Coronary artery (tissue), 2 donors: ENCODE results near the gene PTGDR2.

Experiments
- DNase-seq: peaks from one replicate; pipeline ENCODE4 v3.0.0-alpha.2; 2017; ENCODE audit warnings: low spot score
- H3K27ac ChIP-seq, 2 donors: fragments of 200-600 bp; sonication (generic); one replicate each; pipeline ENCODE4 v1.5.1; 2016 to 2019
- H3K4me3 ChIP-seq: fragments of 200-600 bp; sonication (generic); 2 replicates; pipeline ENCODE4 v1.5.1; 2016; ENCODE audit warnings: mild to moderate bottlenecking, moderate library complexity
- TF ChIP-seq, protein P1 (sequence below): fragments of 200-600 bp; sonication (generic); IDR thresholded peaks from one replicate; pipeline ENCODE4 v1.5.1; 2019; ENCODE audit warnings: antibody characterized with exemption

Gene PTGDR2

DNA sequence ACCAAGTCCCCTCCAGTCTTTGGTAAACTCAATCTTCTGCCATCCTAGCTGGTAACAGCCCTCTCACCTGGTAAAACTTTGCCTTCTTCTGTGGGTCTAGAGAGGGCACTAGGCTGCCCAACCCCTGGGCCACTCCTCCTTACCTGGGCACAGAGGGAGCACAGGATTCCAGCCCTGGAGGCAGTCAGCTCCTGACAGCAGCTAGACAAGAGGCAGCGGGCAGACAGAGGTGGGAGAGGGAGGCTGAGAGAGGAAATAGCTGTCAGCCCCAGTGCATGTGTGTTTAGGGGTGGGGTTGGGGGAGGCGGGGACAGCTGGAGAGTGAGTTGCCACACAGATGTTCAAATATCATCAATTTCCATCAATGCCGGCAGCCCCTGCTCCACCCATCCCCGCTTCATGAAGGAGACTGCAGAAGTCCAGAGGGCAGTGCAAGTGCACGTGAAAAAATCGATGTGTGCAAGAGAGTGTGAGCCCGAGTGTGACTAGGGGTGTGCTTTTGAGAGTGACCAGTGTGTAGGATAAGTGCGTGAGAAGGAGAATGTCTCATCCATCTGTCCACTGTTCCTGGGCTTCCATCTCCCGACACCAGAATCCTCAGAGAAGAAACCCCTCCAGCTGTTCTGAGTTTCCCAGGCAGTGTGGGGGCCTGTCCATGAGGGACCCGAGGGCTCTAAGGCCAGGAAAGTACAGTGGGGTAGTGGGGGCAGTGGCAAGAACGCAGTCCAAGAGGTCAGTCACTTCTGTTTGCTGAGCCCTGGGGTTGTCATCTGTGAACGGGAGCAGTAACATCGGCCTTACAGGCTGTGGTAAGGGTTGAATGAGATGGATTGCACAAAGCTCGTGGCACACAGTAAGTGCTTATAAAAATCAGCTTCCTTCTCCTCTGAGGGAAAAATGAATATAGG, at the start of gene PTGDR2:
Gene PTGDR2, minus strand, starts transcription at position 225 of the 908 bp plus-strand sequence. CDS start 2,228 bp downstream, outside the sequence.
- Histone ChIP-seq H3K4me3 (no peak within 1 kb of the TSS), H3K27ac (no peak within 1 kb of the TSS)
- no peak for DNase-seq
- TF ChIP-seq, protein P1, sequence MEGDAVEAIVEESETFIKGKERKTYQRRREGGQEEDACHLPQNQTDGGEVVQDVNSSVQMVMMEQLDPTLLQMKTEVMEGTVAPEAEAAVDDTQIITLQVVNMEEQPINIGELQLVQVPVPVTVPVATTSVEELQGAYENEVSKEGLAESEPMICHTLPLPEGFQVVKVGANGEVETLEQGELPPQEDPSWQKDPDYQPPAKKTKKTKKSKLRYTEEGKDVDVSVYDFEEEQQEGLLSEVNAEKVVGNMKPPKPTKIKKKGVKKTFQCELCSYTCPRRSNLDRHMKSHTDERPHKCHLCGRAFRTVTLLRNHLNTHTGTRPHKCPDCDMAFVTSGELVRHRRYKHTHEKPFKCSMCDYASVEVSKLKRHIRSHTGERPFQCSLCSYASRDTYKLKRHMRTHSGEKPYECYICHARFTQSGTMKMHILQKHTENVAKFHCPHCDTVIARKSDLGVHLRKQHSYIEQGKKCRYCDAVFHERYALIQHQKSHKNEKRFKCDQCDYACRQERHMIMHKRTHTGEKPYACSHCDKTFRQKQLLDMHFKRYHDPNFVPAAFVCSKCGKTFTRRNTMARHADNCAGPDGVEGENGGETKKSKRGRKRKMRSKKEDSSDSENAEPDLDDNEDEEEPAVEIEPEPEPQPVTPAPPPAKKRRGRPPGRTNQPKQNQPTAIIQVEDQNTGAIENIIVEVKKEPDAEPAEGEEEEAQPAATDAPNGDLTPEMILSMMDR, result no peak

DNA sequence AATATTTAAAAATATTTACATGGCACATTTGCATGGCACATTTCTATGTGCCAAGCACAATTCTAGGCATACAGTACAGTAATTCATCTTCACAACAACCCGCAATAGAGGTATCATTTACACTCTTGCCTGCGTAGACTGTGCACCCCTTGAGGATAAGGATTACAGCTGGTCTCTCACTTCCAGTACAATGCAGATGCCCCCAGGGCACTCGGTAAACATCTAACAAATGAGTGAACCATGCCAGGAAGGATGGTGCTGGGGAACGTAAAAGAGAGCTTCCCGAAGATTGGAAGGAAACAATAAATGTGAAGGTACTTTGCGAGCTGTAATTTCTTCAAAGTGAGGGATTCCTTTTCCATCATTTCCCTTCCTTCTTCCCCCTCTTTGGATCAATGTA, 49.3 kb upstream of the PTGDR2 start:
- H3K4me3 ChIP-seq, result peak overlapping the region; percentile 99
- DNase-seq, result no peak
- TF ChIP-seq, protein P1, result no peak
- H3K27ac ChIP-seq, result peak overlapping the region in 1 of 2 donors; percentile 95

GRCh38 chr11:60902625-60903024, 46.9 kb upstream of the PTGDR2 start:
- no peak overlapping the region for H3K4me3 ChIP-seq
- TF ChIP-seq, protein P1, result no peak
- H3K27ac ChIP-seq, result no peak overlapping the region
- no peak for DNase-seq

- TF ChIP-seq, protein P1, result no peak
- Histone ChIP-seq H3K27ac (no peak overlapping the region), H3K4me3 (no peak overlapping the region)
- no peak for DNase-seq
These were observed 45.1 kb upstream of the PTGDR2 start for GRCh38 chr11:60900673-60901404.

DNA sequence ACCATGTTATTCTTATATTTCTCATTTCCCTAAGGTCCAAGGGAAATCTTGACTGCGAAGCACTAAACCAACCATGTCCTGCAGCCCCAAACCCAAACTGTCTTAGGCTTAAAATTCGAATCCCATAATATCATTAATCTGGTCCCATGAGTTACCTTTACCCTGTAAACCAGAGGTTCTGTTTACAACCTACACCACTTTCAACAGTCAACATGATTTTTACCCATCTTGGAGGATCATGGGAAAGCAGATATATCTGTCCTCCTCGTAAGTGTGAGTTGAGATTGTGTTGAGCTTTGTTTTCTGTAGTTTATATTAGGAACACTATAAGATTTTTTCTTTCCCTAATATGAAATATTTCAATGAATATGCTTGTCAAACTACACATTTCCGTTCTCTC, 44.2 kb upstream of the PTGDR2 start:
- Histone ChIP-seq H3K4me3 (no peak overlapping the region), H3K27ac (no peak overlapping the region)
- DNase-seq, result no peak
- TF ChIP-seq, protein P1, result no peak

DNA sequence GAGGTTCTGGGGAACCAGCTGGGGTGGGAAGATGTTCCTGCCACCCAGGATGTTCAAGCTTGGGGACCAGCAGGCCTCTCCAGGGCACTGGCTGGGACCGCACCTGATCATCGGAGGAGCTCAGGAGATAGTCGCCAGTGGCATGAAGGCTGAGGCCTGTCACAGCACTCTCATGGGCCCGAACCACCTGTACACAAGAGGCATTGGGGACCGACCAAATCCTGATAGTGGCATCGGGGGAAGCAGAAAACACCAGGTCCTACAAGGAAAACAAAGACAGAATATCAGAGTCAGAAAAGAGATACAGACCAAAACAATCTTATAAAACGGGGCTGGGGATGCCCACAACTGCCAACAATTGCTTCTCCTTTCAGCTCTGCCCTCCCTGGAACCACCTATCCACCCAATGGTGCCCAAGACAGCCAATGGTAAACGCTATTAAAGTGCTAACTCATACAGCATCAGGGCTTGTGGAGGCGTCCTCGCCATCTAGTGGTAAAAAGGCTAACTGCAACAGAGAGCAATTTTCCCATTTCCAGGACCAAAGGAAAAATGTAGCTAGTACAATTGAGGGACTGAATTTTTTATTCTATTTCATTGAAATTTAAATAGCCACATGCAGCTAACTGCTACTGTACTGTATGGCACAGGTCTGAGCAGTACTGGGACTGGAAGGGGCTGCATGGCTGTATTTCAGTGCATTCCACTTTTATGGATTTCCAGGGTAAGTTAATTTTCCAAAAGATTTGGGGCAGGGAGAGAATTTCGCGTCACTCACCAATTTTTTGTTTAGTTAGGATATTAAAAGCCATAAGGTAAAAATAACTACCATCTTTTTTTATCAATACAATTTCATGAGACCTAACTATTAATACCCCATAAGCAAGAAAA, 43.5 kb upstream of the PTGDR2 start:
- no peak for DNase-seq
- TF ChIP-seq, protein P1, result peak; percentile 84
- Histone ChIP-seq H3K4me3 (no peak overlapping the region), H3K27ac (peak overlapping the region in 1 of 2 donors; percentile 30)
